DND-41 (cell line): ENCODE measurements around the gene PRMT3.

Source experiments
- EZH2 ChIP-seq: IDR thresholded peaks from 3 replicates; pipeline ENCODE4 v1.6.1; 2012; ENCODE audit warnings: borderline replicate concordance, low read depth, mild to moderate bottlenecking, moderate library complexity, low read length, inconsistent platforms; ENCODE audit not compliant: severe bottlenecking
- TF ChIP-seq, protein P1 (sequence below): IDR thresholded peaks from 2 replicates; pipeline ENCODE4 v1.5.1; 2012; ENCODE audit warnings: borderline replicate concordance, low read length, moderate library complexity, mild to moderate bottlenecking; ENCODE audit not compliant: poor library complexity, severe bottlenecking; ENCODE audit errors: extremely low read depth

- TF ChIP-seq, protein P1, sequence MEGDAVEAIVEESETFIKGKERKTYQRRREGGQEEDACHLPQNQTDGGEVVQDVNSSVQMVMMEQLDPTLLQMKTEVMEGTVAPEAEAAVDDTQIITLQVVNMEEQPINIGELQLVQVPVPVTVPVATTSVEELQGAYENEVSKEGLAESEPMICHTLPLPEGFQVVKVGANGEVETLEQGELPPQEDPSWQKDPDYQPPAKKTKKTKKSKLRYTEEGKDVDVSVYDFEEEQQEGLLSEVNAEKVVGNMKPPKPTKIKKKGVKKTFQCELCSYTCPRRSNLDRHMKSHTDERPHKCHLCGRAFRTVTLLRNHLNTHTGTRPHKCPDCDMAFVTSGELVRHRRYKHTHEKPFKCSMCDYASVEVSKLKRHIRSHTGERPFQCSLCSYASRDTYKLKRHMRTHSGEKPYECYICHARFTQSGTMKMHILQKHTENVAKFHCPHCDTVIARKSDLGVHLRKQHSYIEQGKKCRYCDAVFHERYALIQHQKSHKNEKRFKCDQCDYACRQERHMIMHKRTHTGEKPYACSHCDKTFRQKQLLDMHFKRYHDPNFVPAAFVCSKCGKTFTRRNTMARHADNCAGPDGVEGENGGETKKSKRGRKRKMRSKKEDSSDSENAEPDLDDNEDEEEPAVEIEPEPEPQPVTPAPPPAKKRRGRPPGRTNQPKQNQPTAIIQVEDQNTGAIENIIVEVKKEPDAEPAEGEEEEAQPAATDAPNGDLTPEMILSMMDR: no peak
- TF ChIP-seq EZH2: no peak
Measured at GRCh38 chr11:20429216-20429615, 41.7 kb downstream of the PRMT3 start.
